GM12864 (cell line): ENCODE data around the gene WDFY4.

Experiments
- DNase-seq: peaks from one replicate; pipeline ENCODE4 v3.0.0-alpha.2; 2011; ENCODE audit warnings: low read depth
- H3K4me3 ChIP-seq: 2 replicates; pipeline ENCODE4 v1.5.1; 2011; ENCODE audit warnings: mild to moderate bottlenecking, low read depth, low read length, control low read depth
- CTCF ChIP-seq: IDR thresholded peaks from 2 replicates; pipeline ENCODE4 v1.5.1; 2011; ENCODE audit warnings: low read depth, mild to moderate bottlenecking, moderate library complexity, low read length, control low read depth, inconsistent platforms; ENCODE audit errors: missing control alignments

Gene WDFY4

GRCh38 chr10:48685731-48686130 is 1.1 kb downstream of the WDFY4 start:
- TF ChIP-seq CTCF: no peak
- peak overlapping the region; percentile 58 for H3K4me3 ChIP-seq
- no peak for DNase-seq

- DNase-seq: no peak
- no peak overlapping the region for H3K4me3 ChIP-seq
- TF ChIP-seq CTCF: no peak
Measured at GRCh38 chr10:48690791-48691660, 6.4 kb downstream of the WDFY4 start.

- no peak overlapping the region for H3K4me3 ChIP-seq
- no peak for TF ChIP-seq CTCF
- no peak for DNase-seq
Measured at GRCh38 chr10:48691812-48692528, 7.3 kb downstream of the WDFY4 start.

- no peak for TF ChIP-seq CTCF
- no peak overlapping the region for H3K4me3 ChIP-seq
- DNase-seq: no peak
Measured at GRCh38 chr10:48692748-48693147, 8.1 kb downstream of the WDFY4 start.

- no peak overlapping the region for H3K4me3 ChIP-seq
- no peak for DNase-seq
- TF ChIP-seq CTCF: no peak
Measured at GRCh38 chr10:48693206-48693605, 8.5 kb downstream of the WDFY4 start.

GRCh38 chr10:48694371-48695030 is 9.8 kb downstream of the WDFY4 start:
- TF ChIP-seq CTCF: no peak
- no peak overlapping the region for H3K4me3 ChIP-seq
- DNase-seq: no peak
